GM12891 (cell line): ENCODE measurements around the gene PCDHB12.
"Not testable (repeated sequence)": the region's sequence is repeated elsewhere in the genome, so short reads cannot be mapped to it uniquely, and the experiment has no call there.

ENCODE experiments used
- PAX5 ChIP-seq: IDR thresholded peaks from 2 replicates; pipeline ENCODE4 v1.6.1; 2011; ENCODE audit warnings: low read length, moderate library complexity, mild to moderate bottlenecking; ENCODE audit not compliant: insufficient read depth, severe bottlenecking
- POLR2A ChIP-seq: IDR thresholded peaks from 2 replicates; pipeline ENCODE4 v1.6.1; 2011; ENCODE audit warnings: low read depth, low read length, control low read depth
- POLR2AphosphoS5 ChIP-seq: IDR thresholded peaks from 2 replicates; pipeline ENCODE4 v1.6.1; 2011; ENCODE audit warnings: low read depth, low read length, control low read depth
- POU2F2 ChIP-seq: IDR thresholded peaks from 2 replicates; pipeline ENCODE4 v1.6.1; 2011; ENCODE audit warnings: low read depth, mild to moderate bottlenecking, control low read depth, low read length, moderate library complexity
- SPI1 ChIP-seq: IDR thresholded peaks from 2 replicates; pipeline ENCODE4 v1.6.1; 2011; ENCODE audit warnings: low read depth, low read length, control low read depth
- TAF1 ChIP-seq: IDR thresholded peaks from 2 replicates; pipeline ENCODE4 v1.6.1; 2011; ENCODE audit warnings: low read depth, low read length, control low read depth

DNA sequence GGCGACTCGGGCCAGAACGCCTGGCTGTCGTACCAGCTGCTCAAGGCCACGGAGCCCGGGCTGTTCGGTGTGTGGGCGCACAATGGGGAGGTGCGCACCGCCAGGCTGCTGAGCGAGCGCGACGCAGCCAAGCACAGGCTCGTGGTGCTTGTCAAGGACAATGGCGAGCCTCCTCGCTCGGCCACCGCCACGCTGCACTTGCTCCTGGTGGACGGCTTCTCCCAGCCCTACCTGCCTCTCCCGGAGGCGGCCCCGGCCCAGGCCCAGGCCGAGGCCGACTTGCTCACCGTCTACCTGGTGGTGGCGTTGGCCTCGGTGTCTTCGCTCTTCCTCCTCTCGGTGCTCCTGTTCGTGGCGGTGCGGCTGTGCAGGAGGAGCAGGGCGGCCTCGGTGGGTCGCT, 14.2 kb upstream of the PCDHB12 start:
- TF ChIP-seq TAF1, POLR2A, POLR2AphosphoS5, POU2F2, PAX5, SPI1: not testable (repeated sequence)
